Tibial nerve (tissue), 4 donors: ENCODE data around the gene PTPRT.

Experiments
- CTCF ChIP-seq, 5 experiments: fragments of 200-600 bp in 3 of 5; fragments of 450-650 bp in 2 of 5; sonication (generic) in 3 of 5; IDR thresholded peaks; one replicate each; pipeline ENCODE4 v1.5.1; 2016 to 2019; ENCODE audit warnings: antibody characterized with exemption in 5 of 5, mild to moderate bottlenecking in 3 of 5, moderate library complexity in 2 of 5
- EP300 ChIP-seq, 2 donors: sonication (generic); formaldehyde crosslinking; IDR thresholded peaks; one replicate each; pipeline ENCODE4 v1.6.1; 2017; ENCODE audit warnings: antibody characterized with exemption in 2 of 2, mild to moderate bottlenecking in 1 of 2
- POLR2A ChIP-seq, 2 donors: fragments of 450-650 bp; IDR thresholded peaks; one replicate each; pipeline ENCODE4 v1.6.1; 2017; ENCODE audit warnings: antibody characterized with exemption in 2 of 2, mild to moderate bottlenecking in 2 of 2, moderate library complexity in 2 of 2

- no peak for TF ChIP-seq EP300 (IDR thresholded peaks at IDR 0.05)
- TF ChIP-seq CTCF (IDR thresholded peaks at IDR 0.05): no peak
- TF ChIP-seq POLR2A (IDR thresholded peaks at IDR 0.05): no peak
Observed at GRCh38 chr20:42181064-42181463, 1008.6 kb downstream of the PTPRT start.
